GM12878 (cell line): ENCODE measurements around the gene UNC80. TPM values are rescaled to one million over a fixed set of nuclear protein-coding genes. Genes with fewer than 3 reads are reported as not detected.

Experiments
- ATAC-seq: fragments of 200-7000 bp; cut with Tn5 transposase; 3 replicates; pipeline ENCODE4 v1.9.1; 2020; ENCODE audit warnings: mild to moderate bottlenecking, moderate library complexity
- BruUV-seq: library from RNA; stranded (reverse); fragments of 400-500 nt; replicated peaks from 2 replicates; lab custom pipeline; 2021; lab: Mats Ljungman, UMichigan
- CTCF ChIA-PET: fragments of 300-600 bp; sonication (Branson Sonifier 250); formaldehyde crosslinking; extraction: SDS; loops from one replicate; lab custom pipeline; 2021; ENCODE audit warnings: inconsistent platforms; lab: Yijun Ruan, JAX
- POLR2A ChIA-PET: fragments of 350-600 bp; formaldehyde crosslinking; extraction: SDS; loops from one replicate; lab custom pipeline; 2021; ENCODE audit warnings: inconsistent platforms; lab: Charles Lee
- RAD21 ChIA-PET: fragments of 300-600 bp; sonication (Branson Sonifier 250); formaldehyde crosslinking; loops from one replicate; lab custom pipeline; 2023; ENCODE audit warnings: antibody characterized with exemption; ENCODE audit not compliant: unreplicated experiment; lab: Charles Lee
- SMC1A ChIA-PET: fragments of 300-600 bp; sonication (Branson Sonifier 250); formaldehyde crosslinking; loops from one replicate; lab custom pipeline; 2023; ENCODE audit not compliant: unreplicated experiment, uncharacterized antibody; lab: Charles Lee
- DNase-seq: peaks from one replicate; pipeline ENCODE4 v3.0.0-alpha.2; 2011; ENCODE audit warnings: low read depth, low spot score
- FAIRE-seq: peaks from 3 replicates; lab custom pipeline; 2011; peaks lifted over from hg19 to GRCh38; lab: Jason Lieb, UNC
- H2AFZ ChIP-seq: 2 replicates; pipeline ENCODE4 v1.6.0; 2011; ENCODE audit warnings: low read depth, low read length, control low read depth; ENCODE audit not compliant: control insufficient read depth
- H3K27ac ChIP-seq: 2 replicates; pipeline ENCODE4 v1.5.1; 2011; ENCODE audit warnings: control low read depth; ENCODE audit not compliant: control insufficient read depth, insufficient read depth
- H3K27me3 ChIP-seq, 2 experiments: replicated peaks in 1 of 2; 2 replicates each; pipeline versions ENCODE4 v1.6.0 to v1.6.1; 2011; ENCODE audit warnings: low read length in 1 of 2; ENCODE audit not compliant: control insufficient read depth in 2 of 2, insufficient read depth in 2 of 2
- H3K36me3 ChIP-seq, 2 experiments: 2 replicates each; pipeline ENCODE4 v1.5.1; 2011; ENCODE audit warnings: low read length in 1 of 2; ENCODE audit not compliant: control insufficient read depth in 2 of 2, insufficient read depth in 2 of 2
- H3K4me1 ChIP-seq: 2 replicates; pipeline ENCODE4 v1.6.1; 2011; ENCODE audit warnings: mild to moderate bottlenecking, low read length, moderate library complexity, mixed read lengths; ENCODE audit not compliant: control insufficient read depth, insufficient read depth
- H3K4me2 ChIP-seq: 2 replicates; pipeline ENCODE4 v1.6.0; 2011; ENCODE audit warnings: control low read depth; ENCODE audit not compliant: control insufficient read depth, insufficient read depth
- H3K4me3 ChIP-seq: fragments of 200-600 bp; sonication (generic); 2 replicates; pipeline ENCODE4 v1.5.1; 2016
- H3K79me2 ChIP-seq: 2 replicates; pipeline ENCODE4 v1.6.0; 2011; ENCODE audit warnings: low read length; ENCODE audit not compliant: control insufficient read depth, insufficient read depth
- H3K9ac ChIP-seq: 2 replicates; pipeline ENCODE4 v1.8.0; 2011; ENCODE audit warnings: low read length, control low read depth, mixed read lengths; ENCODE audit not compliant: control insufficient read depth, insufficient read depth
- H3K9me3 ChIP-seq: replicated peaks from 3 replicates; pipeline ENCODE4 v1.5.1; 2011; ENCODE audit warnings: mild to moderate bottlenecking, low read length; ENCODE audit not compliant: control insufficient read depth, insufficient read depth
- H4K20me1 ChIP-seq: 2 replicates; pipeline ENCODE4 v1.6.0; 2011; ENCODE audit not compliant: control insufficient read depth, insufficient read depth
- POU2F2 ChIP-seq: IDR thresholded peaks from 3 replicates; pipeline ENCODE4 v1.6.1; 2011; ENCODE audit warnings: low read depth, mild to moderate bottlenecking, low read length, borderline replicate concordance
- RCOR1 ChIP-seq: conservative IDR thresholded peaks from 2 replicates; pipeline ENCODE4 v1.6.1; 2012; ENCODE audit warnings: low read depth, low read length, improper control_type of control experiment
- SMAD1 ChIP-seq: fragments of 450-650 bp; IDR thresholded peaks from 2 replicates; pipeline ENCODE4 v1.6.1; 2018; ENCODE audit warnings: mild to moderate bottlenecking, low read depth; ENCODE audit not compliant: partially characterized antibody
- ZBTB11 ChIP-seq: fragments of 450-650 bp; formaldehyde crosslinking; IDR thresholded peaks from 2 replicates; pipeline ENCODE4 v1.5.0; 2022; ENCODE audit warnings: mild to moderate bottlenecking, missing genetic modification characterization
- ZNF622 ChIP-seq: fragments of 450-650 bp; IDR thresholded peaks from 2 replicates; pipeline ENCODE4 v1.6.1; 2017; ENCODE audit warnings: mild to moderate bottlenecking, inconsistent platforms
- WGBS: methylation state at CpG from one replicate; pipeline ENCODE4 v1.1.6; 2016; ENCODE audit warnings: low lambda C conversion rate; ENCODE audit not compliant: insufficient replicate concordance, insufficient coverage; ENCODE audit errors: missing lambda C conversion rate; 5-methylcytosine and 5-hydroxymethylcytosine counted together
- in situ Hi-C: fragments of 300-500 bp; cut with MboI; formaldehyde crosslinking; loops from 9 replicates; pipeline ENCODE4 v1.14.3; 2018; ENCODE audit warnings: mixed read lengths
- intact Hi-C: fragments of 100-400 bp; cut with micrococcal nuclease; formaldehyde crosslinking; loops from one replicate; pipeline ENCODE4 v1.14.2; 2022; ENCODE audit not compliant: unreplicated experiment
- polyA plus RNA-seq, 11 experiments: library from polyadenylated mRNA; depleted of rRNA in 4 of 11; unstranded in 6 of 11; stranded (reverse) in 5 of 11; fragments of >200 nt; fragmentation: Nextera tagmentation in 4 of 11; fragmentation: Illumina TruSeq in 1 of 11; extraction: Ambion mirVana in 4 of 11; extraction: Trizol in 1 of 11; gene quantifications; 1 replicate in 1 of 11; 2 replicates in 10 of 11; pipeline versions ENCODE4 v1.2.1 to v1.2.3, GENCODE V29; 2011 to 2016; ENCODE audit warnings: inconsistent platforms in 2 of 11, missing spikeins in 2 of 11, low read depth in 1 of 11
- total RNA-seq, 4 experiments: library from RNA; depleted of rRNA in 3 of 4; stranded (reverse); fragments of >200 nt in 3 of 4; fragmentation: Illumina TruSeq in 1 of 4; extraction: Trizol in 1 of 4; gene quantifications; 2 replicates each; pipeline versions ENCODE4 v1.2.1 to v1.2.3, GENCODE V29; 2013 to 2021

The UNC80 gene
- total and polyA plus RNA-seq, 10 of the 15 experiments (the other 5 are each of a cell fraction or from before 2014, with no cell fraction given), result not detected

- Histone ChIP-seq H2AFZ (no peak overlapping the region), H3K36me3 (no peaks in the 10 kb centered on the region), H3K27me3 (no peaks in the 10 kb centered on the region; a peak in 1 of 4 replicates), H3K4me1 (no peaks in the 10 kb centered on the region), H3K4me2 (no peak overlapping the region)
- no peak for FAIRE-seq
- SMC1A ChIA-PET, result interaction anchor here (3.3 kb wide), 1 partner anchor 11 kb away, joined by 10 read pairs; no protein-coding TSS in a partner anchor
- in situ Hi-C loops, result no loop called here
- 5% methylated on average over 3 of the region's 3 CpGs for WGBS
- no peak for TF ChIP-seq POU2F2
- TF ChIP-seq ZBTB11 (CRISPR knock-in tag), result no peak
- no peak for TF ChIP-seq RCOR1
- TF ChIP-seq SMAD1, result no peak
- TF ChIP-seq ZNF622, result no peak
- TF ChIP-seq, all 136 proteins: peak for 0
- no peak for ATAC-seq
- ChIA-PET POLR2A (no interaction called here), RAD21 (no interaction called here), CTCF (interaction anchor here (0.8 to 1.1 kb wide), 2 partner anchors 11 to 359 kb away, joined by 3 to 4 read pairs; no protein-coding TSS in a partner anchor)
- no peaks in the 10 kb centered on the region for H4K20me1 ChIP-seq
- BruUV-seq, result no TSS peak
- no peak overlapping the region for H3K9ac ChIP-seq
- intact Hi-C loops, result no loop called here
- no peak overlapping the region for H3K4me3 ChIP-seq
- no peaks in the 10 kb centered on the region for H3K9me3 ChIP-seq
- H3K79me2 ChIP-seq, result no peaks in the 10 kb centered on the region
- no peak overlapping the region for H3K27ac ChIP-seq
- DNase-seq, result no peak
These were observed 68.8 kb downstream of the UNC80 start for GRCh38 chr2:209840434-209840833.
